GM23338 (cell line): ENCODE data around the gene ARHGEF28. TPM values are rescaled to one million over a fixed set of nuclear protein-coding genes. Genes with fewer than 3 reads are reported as not detected.

Experiments
- ATAC-seq: fragments of 200-7000 bp; cut with Tn5 transposase; 3 replicates; pipeline ENCODE4 v1.9.1; 2020
- DNase-seq: peaks from one replicate; pipeline ENCODE4 v3.0.0-alpha.2; 2015; ENCODE audit warnings: low spot score
- H2AFZ ChIP-seq: fragments of 200-600 bp; sonication (generic); 2 replicates; pipeline ENCODE4 v1.8.0; 2016; ENCODE audit warnings: antibody characterized with exemption, mild to moderate bottlenecking, moderate library complexity
- H3F3A ChIP-seq: fragments of 200-600 bp; sonication (generic); replicated peaks from 2 replicates; pipeline ENCODE4 v1.8.0; 2017; ENCODE audit warnings: antibody characterized with exemption, mixed run types, low read depth
- H3K27ac ChIP-seq: fragments of 200-600 bp; sonication (generic); 2 replicates; pipeline ENCODE4 v1.6.1; 2016; ENCODE audit warnings: low read depth
- H3K27me3 ChIP-seq: fragments of 200-600 bp; sonication (generic); 2 replicates; pipeline ENCODE4 v1.8.0; 2016; ENCODE audit warnings: mild to moderate bottlenecking, mixed run types, moderate library complexity; ENCODE audit not compliant: insufficient read depth
- H3K36me3 ChIP-seq: fragments of 200-600 bp; sonication (generic); 2 replicates; pipeline ENCODE4 v1.8.0; 2016; ENCODE audit warnings: mild to moderate bottlenecking; ENCODE audit not compliant: insufficient read depth
- H3K4me1 ChIP-seq: fragments of 200-600 bp; sonication (generic); 2 replicates; pipeline ENCODE4 v1.8.0; 2016; ENCODE audit warnings: mild to moderate bottlenecking, moderate library complexity; ENCODE audit not compliant: insufficient read depth
- H3K4me2 ChIP-seq: fragments of 200-600 bp; sonication (generic); 2 replicates; pipeline ENCODE4 v1.7.1; 2017; ENCODE audit warnings: mixed run types
- H3K4me3 ChIP-seq: fragments of 200-600 bp; sonication (generic); 2 replicates; pipeline ENCODE4 v1.6.1; 2016; ENCODE audit warnings: mixed run types
- H3K79me2 ChIP-seq: fragments of 200-600 bp; sonication (generic); replicated peaks from 2 replicates; pipeline ENCODE4 v1.8.0; 2017; ENCODE audit warnings: mild to moderate bottlenecking; ENCODE audit not compliant: insufficient read depth
- H3K9me2 ChIP-seq: fragments of 200-600 bp; sonication (generic); 2 replicates; pipeline ENCODE4 v1.8.0; 2017; ENCODE audit not compliant: insufficient read depth
- H4K20me1 ChIP-seq: fragments of 200-600 bp; sonication (generic); replicated peaks from 2 replicates; pipeline ENCODE4 v1.8.0; 2017; ENCODE audit warnings: mild to moderate bottlenecking; ENCODE audit not compliant: insufficient read depth
- H3K27ac Mint-ChIP-seq: 2 replicates; pipeline ENCODE4 v1.8.0; 2020; ENCODE audit warnings: inconsistent platforms, mild to moderate bottlenecking, moderate library complexity, mixed read lengths
- H3K27me3 Mint-ChIP-seq: 3 replicates; pipeline ENCODE4 v1.8.0; 2022; ENCODE audit warnings: low read depth, mild to moderate bottlenecking, moderate library complexity, mixed read lengths, inconsistent platforms; ENCODE audit not compliant: insufficient read depth, poor library complexity
- H3K36me3 Mint-ChIP-seq: 3 replicates; pipeline ENCODE4 v1.8.0; 2021; ENCODE audit warnings: low read depth, mild to moderate bottlenecking, inconsistent platforms, moderate library complexity, mixed read lengths
- H3K4me1 Mint-ChIP-seq: 3 replicates; pipeline ENCODE4 v1.8.0; 2020; ENCODE audit warnings: mild to moderate bottlenecking, inconsistent platforms, mixed read lengths
- H3K4me3 Mint-ChIP-seq: 3 replicates; pipeline ENCODE4 v1.8.0; 2021; ENCODE audit warnings: moderate library complexity, mild to moderate bottlenecking, inconsistent platforms, mixed read lengths
- H3K9me3 Mint-ChIP-seq: 3 replicates; pipeline ENCODE4 v1.8.0; 2020; ENCODE audit warnings: moderate library complexity, mild to moderate bottlenecking, inconsistent platforms, mixed read lengths
- CTCF ChIP-seq, 2 experiments: fragments of 200-600 bp in 1 of 2; sonication (generic) in 1 of 2; conservative IDR thresholded peaks; 2 replicates each; pipeline versions ENCODE4 v1.5.1 to v1.6.1; 2016 to 2017; ENCODE audit warnings: antibody characterized with exemption in 2 of 2, low read depth in 2 of 2, mild to moderate bottlenecking in 2 of 2, moderate library complexity in 1 of 2
- EZH2phosphoT487 ChIP-seq: fragments of 200-600 bp; sonication (generic); IDR thresholded peaks from one replicate; pipeline ENCODE4 v1.8.1; 2018; ENCODE audit warnings: antibody characterized with exemption; ENCODE audit not compliant: unreplicated experiment
- JUNB ChIP-seq: IDR thresholded peaks from one replicate; pipeline ENCODE4 v1.6.1; 2016; ENCODE audit warnings: antibody characterized with exemption; ENCODE audit not compliant: unreplicated experiment
- NANOG ChIP-seq: IDR thresholded peaks from 2 replicates; pipeline ENCODE4 v1.6.1; 2016; ENCODE audit warnings: antibody characterized with exemption, borderline replicate concordance
- POLR2AphosphoS5 ChIP-seq: IDR thresholded peaks from 2 replicates; pipeline ENCODE4 v1.6.1; 2016; ENCODE audit warnings: antibody characterized with exemption, low read depth
- ZNF331 ChIP-seq: fragments of 250-450 bp; sonication (Bioruptor Pico); IDR thresholded peaks from 2 replicates; pipeline ENCODE4 v1.5.0; 2020; ENCODE audit warnings: low read depth, mild to moderate bottlenecking, moderate library complexity
- ZNF462 ChIP-seq: fragments of 250-450 bp; sonication (Bioruptor Pico); IDR thresholded peaks from 2 replicates; pipeline ENCODE4 v1.5.0; 2020; ENCODE audit warnings: mild to moderate bottlenecking, moderate library complexity
- polyA plus RNA-seq: library from polyadenylated mRNA; unstranded; fragments of >200 nt; fragmentation: Nextera tagmentation; extraction: Ambion mirVana; gene quantifications from 2 replicates; pipeline ENCODE4 v1.2.1, GENCODE V29; 2016
- total RNA-seq: library from RNA; depleted of rRNA; stranded (reverse); fragments of >200 nt; shearing (Covaris generic); gene quantifications from 2 replicates; pipeline ENCODE4 v1.2.3, GENCODE V29; 2014

ARHGEF28 gene
- total and polyA plus RNA-seq, 2 experiments from 2014 or later = 0.39 to 1.0 TPM

- no peak for TF ChIP-seq ZNF462 (CRISPR knock-in tag)
These were observed 237.9 kb downstream of the ARHGEF28 start (continued) for GRCh38 chr5:73863876-73864275.

- ATAC-seq = no peak
- no peaks in the 10 kb centered on the region for H3K27me3 ChIP-seq
- no peaks in the 10 kb centered on the region for H3K4me1 ChIP-seq
- Mint-ChIP-seq H3K36me3 (no peaks in the 10 kb centered on the region), H3K9me3 (no peaks in the 10 kb centered on the region; the same call in 2 of the 3 replicates), H3K27ac (no peak overlapping the region), H3K4me1 (no peaks in the 10 kb centered on the region; the same call in 2 of the 3 replicates), H3K27me3 (peaks cover 2% of the 10 kb centered on the region), H3K4me3 (no peak overlapping the region)
- H3K36me3 ChIP-seq = no peaks in the 10 kb centered on the region
- no peaks in the 10 kb centered on the region for H3F3A ChIP-seq
- no peak overlapping the region for H3K4me2 ChIP-seq
- no peaks in the 10 kb centered on the region for H3K9me2 ChIP-seq
- no peaks in the 10 kb centered on the region for H3K79me2 ChIP-seq
- H3K4me3 ChIP-seq = no peak overlapping the region
- no peaks in the 10 kb centered on the region for H4K20me1 ChIP-seq
- DNase-seq = no peak
- H2AFZ ChIP-seq = no peak overlapping the region
- H3K27ac ChIP-seq = no peak overlapping the region
- TF ChIP-seq ZNF331 (no peak), ZNF462 (CRISPR knock-in tag) (no peak), POLR2AphosphoS5 (no peak), JUNB (no peak), EZH2phosphoT487 (no peak), NANOG (no peak), CTCF (conservative IDR thresholded peaks at IDR 0.05; ENCODE audit: low read depth in 2 of 2) (no peak)
These were observed 239.3 kb downstream of the ARHGEF28 start for GRCh38 chr5:73865315-73865714.
